ENCODE data around the gene SLC4A5.

SLC4A5 gene

DNA sequence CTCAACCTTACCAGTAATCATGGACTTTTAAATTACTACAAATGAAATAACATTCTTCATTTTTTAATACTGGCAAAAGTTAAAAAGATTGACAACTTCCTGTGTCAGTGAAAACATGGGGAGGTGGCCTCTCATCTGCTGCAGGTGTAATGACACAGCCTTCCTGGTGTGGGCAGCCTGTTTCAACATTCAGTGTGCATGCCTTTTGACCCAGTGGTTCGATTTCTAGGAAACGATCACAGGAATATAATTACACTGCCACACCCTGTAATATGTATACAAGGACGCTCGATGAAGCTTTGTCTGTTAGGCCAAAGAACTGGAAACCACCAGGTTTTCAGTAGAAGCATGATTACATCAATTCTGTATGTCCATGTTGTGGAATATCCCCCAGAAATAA is 76.1 kb downstream of the SLC4A5 start:
- no peak for DNase-seq (ENCODE audit: low read depth, low spot score)

DNA sequence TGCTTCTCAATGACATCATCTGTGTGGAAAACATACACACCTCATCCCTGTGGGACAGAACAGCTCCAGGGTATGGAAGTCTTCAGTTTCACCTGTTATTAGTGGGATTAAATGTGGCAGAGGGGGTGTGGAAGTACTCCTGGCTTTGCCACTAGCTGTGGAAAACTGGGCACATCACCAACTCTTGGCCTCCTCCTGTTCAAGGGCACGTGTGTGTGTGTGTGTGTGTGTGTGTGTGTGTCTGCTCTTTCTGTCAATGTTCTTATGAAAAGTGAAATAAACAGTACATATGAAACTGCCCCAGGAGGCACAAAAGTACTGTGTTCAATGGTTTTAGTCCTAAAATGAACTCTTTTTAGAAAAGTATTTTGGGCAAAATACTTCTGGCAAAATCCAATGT is 78.9 kb downstream of the SLC4A5 start:
- no peak for DNase-seq (ENCODE audit: low read depth, low spot score)

DNA sequence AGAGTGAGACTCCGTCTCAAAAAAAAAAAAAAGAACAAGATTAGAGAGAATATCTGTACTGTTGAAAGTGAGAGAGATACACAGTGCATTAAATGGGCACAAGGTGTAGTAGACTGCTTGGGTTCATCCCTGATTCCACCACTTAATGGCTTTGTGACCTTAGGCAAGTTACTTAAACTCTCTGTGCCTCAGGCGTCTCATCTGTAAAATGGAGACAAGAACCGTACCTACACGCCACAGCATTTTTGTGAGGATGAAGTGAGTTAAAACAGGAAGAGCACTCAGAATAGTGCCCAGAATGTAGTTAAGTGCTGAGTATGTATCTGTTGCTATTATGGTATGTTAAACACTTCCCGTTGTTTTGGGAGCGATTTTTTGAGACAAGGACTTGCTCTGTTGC is 80.5 kb downstream of the SLC4A5 start:
- no peak for DNase-seq (ENCODE audit: low read depth, low spot score)

DNA sequence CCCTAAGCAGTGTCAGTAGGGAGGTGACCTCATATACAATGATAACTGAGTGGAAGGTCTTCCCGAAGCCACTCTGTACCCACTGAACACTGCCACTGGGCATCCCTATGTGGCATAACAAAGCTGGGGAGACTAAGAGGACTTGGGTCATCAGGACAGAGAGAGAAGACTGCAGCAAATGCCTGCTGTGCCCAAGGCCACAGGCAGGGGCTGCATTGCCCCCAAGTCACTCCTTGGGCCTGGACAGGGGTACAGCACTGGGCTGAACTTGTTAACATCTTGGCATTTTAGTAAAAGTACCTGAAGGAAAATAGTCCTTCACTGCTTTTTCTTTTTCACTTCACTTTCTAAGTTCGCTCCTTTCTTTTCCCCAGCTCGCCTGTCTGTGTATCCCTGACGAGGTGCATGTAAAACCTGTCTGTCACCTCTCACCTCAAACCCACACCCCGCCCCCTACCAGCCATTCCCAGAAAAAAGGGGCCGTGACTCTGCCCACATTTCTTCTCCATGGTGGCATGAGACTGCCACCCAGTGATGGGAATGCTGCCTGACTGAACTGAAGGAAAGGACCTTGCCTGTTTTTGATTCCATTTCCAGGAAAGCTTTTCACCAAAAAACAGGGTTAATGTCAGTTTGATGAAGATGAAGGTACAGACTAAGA is 81.9 kb downstream of the SLC4A5 start:
- DNase-seq (ENCODE audit: low read depth, low spot score) = no peak

DNA sequence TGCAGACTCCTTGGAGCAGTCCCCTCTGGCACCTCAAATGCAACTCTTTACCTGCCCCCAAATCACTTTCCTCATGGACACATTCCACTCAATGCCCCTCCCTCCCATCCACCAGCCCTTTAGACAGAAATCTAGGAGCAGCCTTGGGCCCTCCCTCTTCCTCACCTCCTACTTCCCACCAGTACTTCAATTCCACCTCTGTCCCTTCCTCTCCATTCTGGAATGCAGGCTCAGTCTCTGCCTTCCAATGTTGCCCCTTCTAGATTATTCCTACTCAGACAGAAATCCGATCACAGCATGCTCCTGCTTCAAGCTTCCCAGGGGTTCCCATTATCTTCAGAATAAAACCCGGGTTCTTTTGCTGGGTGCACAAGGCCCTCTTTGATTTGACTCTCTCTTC is 82.7 kb downstream of the SLC4A5 start:
- DNase-seq (ENCODE audit: low read depth, low spot score) = no peak

DNA sequence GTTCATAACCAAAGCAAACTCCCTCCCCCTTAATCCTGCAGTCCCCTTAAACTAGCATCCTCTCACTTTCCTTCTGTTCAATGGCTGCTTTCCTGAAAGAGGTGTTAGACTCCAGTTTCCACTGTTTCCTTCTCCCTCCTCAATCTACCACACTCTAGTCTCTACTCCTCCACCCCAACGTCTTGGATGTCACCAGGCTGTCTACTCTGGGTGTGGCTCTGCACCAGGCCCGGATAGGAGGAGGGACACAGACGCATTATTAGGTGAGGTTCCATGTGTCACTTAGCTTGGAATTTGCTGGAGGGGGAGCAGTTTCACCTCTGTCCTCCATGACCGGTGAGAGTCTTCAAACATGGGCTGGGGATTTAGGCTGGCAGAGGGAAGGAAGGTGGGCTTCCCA is 83.5 kb downstream of the SLC4A5 start:
- no peak for DNase-seq (ENCODE audit: low read depth, low spot score)

DNA sequence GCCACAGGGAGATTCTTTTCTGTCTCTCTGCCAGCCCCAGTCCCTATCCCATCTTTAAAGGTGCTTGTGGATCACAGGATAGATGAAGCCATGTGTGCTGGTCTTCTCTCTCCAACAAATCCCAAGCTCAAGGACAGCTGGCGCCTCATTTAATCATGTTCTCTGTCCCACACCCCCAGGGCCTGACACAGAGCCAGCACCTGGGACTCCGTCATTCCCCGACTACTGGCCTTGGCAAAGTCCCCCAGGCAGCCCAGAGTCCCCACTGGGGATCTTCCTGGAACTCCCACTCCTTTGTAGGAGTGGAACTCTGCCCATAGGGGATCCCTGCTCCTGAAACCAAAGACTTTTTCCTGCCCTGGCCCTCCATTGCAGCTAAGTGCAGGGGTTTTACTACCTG is 84.0 kb downstream of the SLC4A5 start:
- no peak for DNase-seq (ENCODE audit: low read depth, low spot score)

DNA sequence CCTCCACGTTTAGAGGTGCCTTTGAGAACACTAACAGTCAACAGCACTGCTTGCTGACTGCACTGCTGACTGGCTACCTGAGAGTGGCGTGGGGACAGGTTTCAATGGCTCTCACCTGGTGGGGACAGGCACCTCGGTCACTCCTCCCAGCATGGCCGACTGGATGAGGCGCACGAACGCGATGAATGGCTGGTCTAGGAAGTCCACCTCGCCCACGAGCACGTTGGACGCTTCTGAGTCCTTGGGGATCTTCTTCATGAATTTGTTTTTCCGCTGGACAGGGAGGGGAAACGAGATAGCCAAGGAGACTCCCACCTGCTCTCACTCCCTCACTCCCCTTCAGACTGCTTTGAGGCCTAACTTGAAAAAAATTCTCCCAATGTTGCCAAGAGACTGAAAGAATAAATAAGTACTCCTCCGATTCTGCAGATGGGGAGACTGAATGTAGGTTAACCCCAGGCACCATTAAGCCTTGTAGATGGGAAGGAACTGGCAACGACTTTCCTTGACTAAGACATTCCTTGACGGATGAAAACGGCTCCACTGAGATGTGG is 87.5 kb downstream of the SLC4A5 start:
- DNase-seq (ENCODE audit: low read depth, low spot score) = no peak

DNA sequence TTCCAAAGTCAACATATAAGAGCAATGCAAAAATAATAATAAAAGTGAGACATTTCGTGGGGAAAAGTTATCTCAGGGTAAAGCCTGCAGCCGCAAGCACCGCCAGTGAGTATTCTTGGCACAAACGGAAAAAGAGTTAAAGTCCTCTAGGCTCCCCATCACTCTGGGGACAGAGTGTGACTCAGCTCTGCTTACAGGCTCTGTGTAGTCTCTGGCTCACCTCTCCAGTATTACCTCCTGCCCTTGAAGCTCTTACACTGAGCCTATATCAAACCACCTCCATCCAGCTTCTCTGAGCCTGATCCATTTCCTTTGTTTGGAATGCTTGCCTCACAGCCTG is 89.3 kb downstream of the SLC4A5 start:
- no peak for DNase-seq (ENCODE audit: low read depth, low spot score)

DNA sequence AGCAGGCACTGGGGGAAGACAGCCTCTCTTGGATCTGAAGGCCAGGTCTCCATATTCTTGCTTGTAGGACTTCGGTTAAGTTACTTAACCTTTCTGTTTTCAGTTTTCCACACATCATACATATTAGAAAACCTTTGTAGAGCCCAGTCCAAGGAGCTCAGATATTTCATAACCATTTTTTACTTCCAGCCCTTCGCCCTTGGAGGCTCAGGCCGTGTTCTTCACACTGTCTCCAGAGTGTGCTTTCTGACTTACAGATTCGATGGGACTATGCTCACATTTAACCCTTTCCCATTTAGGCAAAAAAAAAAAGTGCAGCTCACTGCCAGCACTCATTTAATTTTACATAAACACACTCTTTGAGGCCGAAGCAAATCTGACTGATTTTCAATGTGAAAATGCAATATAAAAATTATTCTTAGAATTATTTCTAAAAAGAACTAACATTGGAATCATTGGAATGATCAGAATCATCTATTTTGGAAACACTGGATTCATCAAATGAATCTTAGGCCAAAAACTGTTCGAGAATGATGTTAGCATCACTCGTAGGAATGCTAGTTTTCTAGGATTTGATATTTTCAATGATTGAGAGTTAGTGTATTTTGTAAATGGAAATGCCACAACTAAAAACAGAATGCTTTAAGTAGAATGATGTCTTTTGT is 89.8 kb downstream of the SLC4A5 start:
- no peak for DNase-seq (ENCODE audit: low read depth, low spot score)

DNA sequence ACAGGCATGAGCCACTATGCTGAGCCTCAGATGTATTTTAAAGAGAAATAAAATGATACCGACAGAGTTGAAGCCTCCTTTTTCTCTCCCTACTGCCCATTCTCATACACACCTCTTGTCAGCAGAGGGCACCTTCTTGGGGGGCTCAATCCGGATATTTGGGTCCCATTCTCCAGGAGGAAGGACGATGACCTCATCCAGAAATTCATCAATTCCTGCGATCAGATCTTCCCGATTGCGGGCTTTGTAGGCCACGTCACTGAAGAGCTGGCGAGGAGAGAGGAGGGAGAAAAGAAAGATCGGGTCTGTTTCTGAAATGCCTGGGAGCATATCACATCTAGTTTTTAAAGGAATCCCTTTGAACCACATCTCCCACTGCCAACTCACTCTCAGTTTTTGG is 90.4 kb downstream of the SLC4A5 start:
- DNase-seq (ENCODE audit: low read depth, low spot score) = no peak

DNA sequence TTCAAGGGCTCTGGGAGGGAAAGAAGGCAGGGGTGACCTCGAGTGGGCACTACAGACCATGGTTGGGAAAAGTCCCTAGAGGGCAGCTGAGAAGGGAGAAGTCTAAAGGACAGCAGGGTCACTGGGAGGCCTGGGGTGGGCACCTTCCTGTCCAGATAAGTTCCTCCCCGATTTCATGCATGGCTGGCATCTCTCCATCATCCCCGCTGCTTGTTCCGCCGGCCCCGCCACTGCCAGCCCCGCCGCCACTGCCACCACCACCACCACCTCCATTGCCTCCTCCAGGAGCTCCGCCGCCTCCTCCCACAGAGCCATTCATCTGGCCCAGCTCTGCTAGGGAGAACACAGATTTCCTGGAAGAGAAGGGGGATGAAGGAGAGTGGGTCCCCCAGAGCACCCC is 91.2 kb downstream of the SLC4A5 start:
- no peak for DNase-seq (ENCODE audit: low read depth, low spot score)

DNA sequence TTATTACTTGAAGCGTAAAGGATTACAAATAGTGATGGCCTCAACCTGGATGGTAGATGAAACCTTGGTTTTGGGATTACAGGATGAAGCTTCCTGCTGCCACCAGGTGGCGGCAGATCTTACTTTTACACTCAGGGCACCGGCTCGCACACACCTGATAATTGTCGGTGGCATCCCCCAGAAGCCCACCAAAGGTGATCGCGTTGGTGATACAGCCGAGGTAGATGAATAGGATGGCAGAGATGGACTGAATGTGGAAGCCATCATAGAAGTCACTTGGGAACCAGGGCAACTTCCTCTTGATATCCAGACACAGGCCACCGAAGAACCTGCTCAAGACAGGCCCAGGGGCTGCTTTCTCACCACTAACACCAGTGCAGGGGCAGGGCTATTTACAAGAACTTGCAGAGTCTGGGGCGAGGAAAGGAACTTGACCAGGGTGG is 93.0 kb downstream of the SLC4A5 start:
- DNase-seq (ENCODE audit: low read depth, low spot score) = no peak

DNA sequence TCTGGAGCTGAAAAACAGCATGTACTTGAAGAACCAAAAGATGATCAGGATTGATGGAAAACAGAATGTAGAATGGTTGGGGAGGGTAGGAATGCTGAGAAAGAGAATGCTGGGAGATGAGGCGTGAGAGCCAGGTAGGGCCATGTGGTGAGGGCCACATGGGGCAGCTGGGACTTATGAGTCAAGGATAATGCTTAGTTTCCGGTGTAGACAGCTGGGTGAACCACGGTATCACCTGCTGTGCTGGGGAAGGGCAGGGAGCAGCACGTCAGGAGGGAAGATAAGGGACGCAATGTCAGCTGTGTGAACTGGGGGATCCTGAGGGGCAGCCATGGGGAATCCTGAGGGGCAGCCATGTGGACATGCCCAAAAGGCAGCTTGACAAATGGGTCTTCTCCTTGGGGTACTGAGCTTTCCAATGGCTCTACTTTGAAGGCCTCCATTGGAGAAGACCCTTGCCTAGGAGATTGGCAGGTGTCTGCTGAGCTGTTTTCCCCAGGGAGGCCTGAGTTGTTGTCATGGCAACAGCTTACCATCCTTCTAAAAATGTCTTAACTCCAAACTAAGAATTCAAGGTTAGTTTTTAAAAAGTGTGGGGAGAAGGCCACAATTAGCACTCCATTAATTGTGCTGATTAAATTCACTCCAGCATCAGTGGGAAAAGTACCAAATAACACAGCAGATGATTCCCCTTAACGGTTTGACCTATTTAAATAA is 93.7 kb downstream of the SLC4A5 start:
- DNase-seq (ENCODE audit: low read depth, low spot score) = no peak

DNA sequence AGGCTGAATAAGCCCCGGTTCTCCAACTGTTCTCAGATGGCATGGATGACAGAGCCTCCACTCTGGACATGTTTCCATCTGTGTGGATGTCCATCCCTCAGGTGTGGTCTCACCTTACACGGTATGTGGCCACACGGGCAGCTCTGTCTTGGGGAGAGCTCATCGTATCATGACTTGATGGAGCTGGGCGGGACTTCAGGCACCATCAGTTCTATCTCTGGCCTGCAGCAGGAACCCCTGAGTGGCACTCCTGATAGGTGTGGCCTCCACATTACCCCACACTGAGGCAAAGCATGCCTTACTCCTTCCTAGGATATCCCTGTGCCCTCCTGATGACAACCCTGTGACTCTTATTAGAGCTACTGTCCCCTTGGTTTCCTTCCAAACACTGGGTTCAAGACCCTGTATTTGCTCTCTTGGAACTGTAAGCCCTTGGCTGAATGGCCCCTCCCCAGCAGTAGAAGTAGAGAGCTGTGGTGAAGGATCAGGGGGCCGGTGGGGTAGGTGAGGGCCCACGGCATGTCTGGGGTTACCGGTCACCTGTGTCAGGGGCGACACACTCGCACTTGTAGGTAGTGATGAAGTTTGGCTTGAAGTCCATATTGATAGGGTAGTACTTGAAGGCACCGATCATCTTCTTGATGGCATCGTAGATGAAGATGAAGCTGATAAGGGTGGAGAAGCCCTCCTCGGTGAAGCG is 96.6 kb downstream of the SLC4A5 start:
- DNase-seq (ENCODE audit: low read depth, low spot score) = no peak

DNA sequence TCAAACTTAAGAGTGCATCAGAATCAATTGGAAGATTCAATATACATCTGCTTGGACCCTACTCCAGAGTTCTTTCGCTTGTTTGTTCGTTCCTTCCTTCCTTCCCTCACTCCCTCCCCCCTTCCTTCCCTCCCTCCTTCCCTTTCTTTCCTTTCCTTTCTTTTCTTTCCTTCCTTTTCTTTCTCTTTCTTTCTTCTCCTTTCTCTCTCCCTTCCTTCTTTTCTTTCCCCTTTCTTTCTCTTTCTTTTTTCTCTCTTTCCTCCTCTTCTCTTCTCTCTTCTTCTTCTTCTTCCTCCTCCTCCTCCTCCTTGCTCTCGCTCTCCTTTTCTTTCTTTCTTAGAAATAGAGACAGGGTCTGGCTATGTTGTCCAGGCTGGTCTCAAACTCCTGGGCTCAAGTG is 98.9 kb downstream of the SLC4A5 start:
- no peak for DNase-seq (ENCODE audit: low read depth, low spot score)

DNA sequence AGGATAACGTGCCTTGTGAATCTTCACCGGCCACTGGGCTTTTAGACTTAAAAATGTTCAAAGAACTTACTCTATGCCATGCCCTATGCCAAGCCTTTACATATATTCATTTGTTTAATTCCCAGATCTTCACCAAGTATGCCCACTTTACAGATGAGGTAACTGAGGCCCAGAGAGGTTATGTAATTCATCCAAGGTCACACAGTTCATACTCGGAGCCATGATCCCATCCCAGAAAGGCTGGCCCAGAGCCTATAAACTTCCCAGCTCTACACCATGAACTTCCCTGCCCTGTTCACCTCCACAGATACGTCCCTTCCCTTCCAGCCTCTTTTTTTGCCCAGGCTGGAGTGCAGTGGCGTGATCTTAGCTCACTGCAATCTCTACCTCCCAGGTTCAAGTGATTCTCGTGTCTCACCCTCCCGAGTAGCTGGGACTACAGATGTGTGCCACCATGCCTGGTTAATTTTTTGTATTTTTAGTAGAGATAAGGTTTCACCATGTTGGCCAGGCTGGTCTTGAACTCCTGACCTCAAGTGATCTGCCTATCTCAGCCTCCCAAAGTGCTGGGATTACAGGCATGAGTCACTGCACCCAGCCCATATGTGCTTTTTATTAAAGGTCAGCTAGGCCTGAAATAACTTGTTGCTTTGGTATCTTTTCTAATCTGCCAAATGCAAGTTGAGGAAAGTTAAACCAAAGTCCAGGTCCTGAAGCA is 100.7 kb downstream of the SLC4A5 start:
- no peak for DNase-seq (ENCODE audit: low read depth, low spot score)

DNA sequence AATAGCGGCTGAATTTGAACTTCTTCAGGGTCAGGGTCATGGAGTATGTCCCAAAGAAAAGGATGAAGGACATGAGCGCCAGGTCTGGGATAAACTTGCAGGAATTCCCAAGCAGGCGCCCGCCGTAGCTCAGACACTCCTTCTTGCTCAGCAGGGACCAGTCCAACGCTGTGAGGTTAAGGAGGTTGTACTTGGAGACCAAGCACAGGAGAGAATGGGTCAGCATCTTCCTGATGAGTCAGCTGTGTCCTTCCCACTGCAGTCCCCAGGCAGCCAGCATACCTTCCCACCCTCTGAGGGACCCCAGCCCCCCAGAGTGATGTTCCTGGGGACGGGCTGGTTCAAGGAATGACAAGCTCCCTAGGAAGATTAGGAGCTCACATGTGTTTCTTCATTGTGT is 103.9 kb downstream of the SLC4A5 start:
- DNase-seq (ENCODE audit: low read depth, low spot score) = no peak

DNA sequence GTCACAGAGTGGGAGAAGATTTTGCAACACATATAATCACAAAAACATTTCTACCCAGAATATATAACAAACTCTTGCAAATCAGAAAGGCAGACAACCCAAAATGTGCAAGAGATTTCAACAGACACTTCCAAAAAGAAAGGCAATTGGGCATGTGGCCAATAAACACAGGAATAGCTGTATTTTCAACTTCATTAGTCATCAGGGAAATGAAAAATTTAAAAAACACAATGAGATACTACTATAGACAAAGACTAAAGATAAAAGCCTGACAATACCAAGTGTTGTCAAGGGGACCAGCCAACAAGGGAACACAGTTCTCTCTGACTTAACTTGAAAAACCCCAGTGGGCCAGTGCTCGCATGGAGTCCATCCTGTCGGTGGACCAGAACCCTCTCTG is 104.3 kb downstream of the SLC4A5 start:
- no peak for DNase-seq (ENCODE audit: low read depth, low spot score)

DNA sequence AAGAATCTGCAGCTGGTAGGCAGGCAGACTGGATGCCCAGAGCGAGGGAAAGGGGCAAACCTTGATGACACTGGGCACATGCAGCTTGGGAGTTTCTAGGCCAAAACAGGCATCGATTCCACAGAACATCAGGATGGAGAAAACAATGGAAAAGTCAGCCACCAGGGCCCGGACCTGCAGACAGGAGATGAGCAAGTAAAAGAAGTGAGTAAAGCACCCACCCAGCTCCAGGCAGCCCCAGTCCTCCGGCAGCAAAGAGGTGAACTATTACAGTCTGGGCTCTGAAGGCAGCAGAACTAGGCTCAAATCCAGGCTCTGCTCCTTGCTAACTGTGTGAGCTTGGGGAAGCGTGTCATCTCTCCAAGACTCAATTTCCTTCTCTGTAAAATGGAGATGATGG is 108.2 kb downstream of the SLC4A5 start:
- no peak for DNase-seq (ENCODE audit: low read depth, low spot score)

DNA sequence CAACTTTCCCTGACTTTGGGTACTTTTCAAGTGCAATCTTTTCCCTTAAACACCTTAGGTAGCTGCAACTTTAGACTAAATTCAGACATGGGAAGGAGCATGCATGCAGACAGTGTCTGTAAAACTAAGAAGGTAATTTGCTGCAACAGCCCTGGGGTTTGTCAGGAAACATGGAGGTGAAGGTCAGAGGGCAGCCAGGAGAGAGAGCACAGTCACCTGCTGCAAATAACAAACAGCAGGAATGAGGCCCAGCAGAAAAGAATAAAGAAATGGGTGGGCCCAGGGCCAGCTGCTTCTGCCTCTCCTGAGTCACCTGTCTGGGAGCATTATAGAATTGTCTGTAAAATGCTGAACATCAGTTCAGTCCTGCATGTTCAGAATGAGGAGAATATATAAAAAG is 109.6 kb downstream of the SLC4A5 start:
- DNase-seq (ENCODE audit: low read depth, low spot score) = no peak

DNA sequence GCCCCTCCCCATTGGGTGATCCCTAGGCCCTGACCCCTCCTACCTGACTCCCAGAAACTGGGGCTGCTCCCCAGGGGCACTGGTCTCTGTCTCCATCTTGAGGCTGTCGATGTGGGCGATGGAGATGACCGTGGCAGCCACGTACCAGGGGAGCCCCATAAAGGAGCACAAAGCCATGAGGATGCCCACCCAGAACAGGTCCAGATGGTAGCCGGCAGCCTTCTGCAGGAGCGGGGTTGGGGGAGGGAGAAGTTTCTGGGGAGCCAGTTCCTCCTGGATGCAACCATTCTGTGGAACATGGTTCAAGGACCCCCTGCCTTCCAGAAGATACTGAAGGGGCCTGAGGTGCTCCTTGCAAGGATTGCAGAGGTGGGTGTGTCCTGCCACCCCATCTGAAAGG is 110.8 kb downstream of the SLC4A5 start:
- DNase-seq (ENCODE audit: low read depth, low spot score) = no peak
